NB4 (cell line): ENCODE results near the gene ARX.

Experiments used
- CTCF ChIP-seq: IDR thresholded peaks from one replicate; pipeline ENCODE4 v1.5.1; 2012; ENCODE audit warnings: low read depth, low read length
- MYC ChIP-seq: IDR thresholded peaks from 2 replicates; pipeline ENCODE4 v1.6.1; 2011; ENCODE audit warnings: low read depth, low read length
- POLR2A ChIP-seq: IDR thresholded peaks from 2 replicates; pipeline ENCODE4 v1.6.1; 2011; ENCODE audit warnings: mild to moderate bottlenecking; ENCODE audit not compliant: insufficient read length; ENCODE audit errors: extremely low read depth

- TF ChIP-seq POLR2A = no peak
- no peak for TF ChIP-seq CTCF
- no peak for TF ChIP-seq MYC
Measured at GRCh38 chrX:24999511-24999910, 16.3 kb downstream of the ARX start.
